Suprapubic skin (tissue), 4 donors: ENCODE results near the gene EIF4E3. TPM values are rescaled to one million over a fixed set of nuclear protein-coding genes. Genes with fewer than 3 reads are reported as not detected.

Source experiments
- DNase-seq, 2 donors: peaks; one replicate each; pipeline ENCODE4 v3.0.0-alpha.2; 2019; ENCODE audit warnings: low spot score in 2 of 2
- H3K27ac ChIP-seq: fragments of 200-600 bp; sonication (generic); one replicate; pipeline ENCODE4 v1.5.1; 2019
- H3K27me3 ChIP-seq: fragments of 200-600 bp; sonication (generic); one replicate; pipeline ENCODE4 v1.5.1; 2019
- H3K36me3 ChIP-seq: fragments of 200-600 bp; sonication (generic); one replicate; pipeline ENCODE4 v1.5.1; 2019
- H3K4me1 ChIP-seq: fragments of 200-600 bp; sonication (generic); one replicate; pipeline ENCODE4 v1.5.1; 2019
- H3K4me3 ChIP-seq: fragments of 200-600 bp; sonication (generic); one replicate; pipeline ENCODE4 v1.5.1; 2019; ENCODE audit warnings: mild to moderate bottlenecking
- H3K9me3 ChIP-seq: fragments of 200-600 bp; sonication (generic); one replicate; pipeline ENCODE4 v1.5.1; 2019
- EP300 ChIP-seq: sonication (generic); formaldehyde crosslinking; IDR thresholded peaks from one replicate; pipeline ENCODE4 v1.6.1; 2017; ENCODE audit warnings: antibody characterized with exemption
- POLR2A ChIP-seq, 2 donors: fragments of 450-650 bp; IDR thresholded peaks; one replicate each; pipeline ENCODE4 v1.6.1; 2017; ENCODE audit warnings: antibody characterized with exemption in 2 of 2, mild to moderate bottlenecking in 2 of 2, moderate library complexity in 2 of 2
- POLR2AphosphoS5 ChIP-seq, 3 donors: sonication (generic); formaldehyde crosslinking; IDR thresholded peaks; one replicate each; pipeline ENCODE4 v1.6.1; 2017; ENCODE audit warnings: antibody characterized with exemption in 3 of 3
- WGBS: methylation state at CpG from one replicate; pipeline ENCODE4 v1.1.5; 2018; 5-methylcytosine and 5-hydroxymethylcytosine counted together
- total RNA-seq, 4 donors: library from RNA; depleted of rRNA; stranded (reverse); fragments of >200 nt; gene quantifications; one replicate each; pipeline ENCODE4 v1.1.0, GENCODE V29; 2016
- TF ChIP-seq, protein P1 (sequence below), 2 donors: fragments of 200-600 bp in 1 of 2; fragments of 450-650 bp in 1 of 2; sonication (generic) in 1 of 2; IDR thresholded peaks; one replicate each; pipeline ENCODE4 v1.5.1; 2016 to 2019; ENCODE audit warnings: antibody characterized with exemption in 2 of 2, mild to moderate bottlenecking in 1 of 2, moderate library complexity in 1 of 2

Gene EIF4E3
- total RNA-seq, 4 donors from 2014 or later = 12.7 to 23.5 (median 16.0) TPM

DNA sequence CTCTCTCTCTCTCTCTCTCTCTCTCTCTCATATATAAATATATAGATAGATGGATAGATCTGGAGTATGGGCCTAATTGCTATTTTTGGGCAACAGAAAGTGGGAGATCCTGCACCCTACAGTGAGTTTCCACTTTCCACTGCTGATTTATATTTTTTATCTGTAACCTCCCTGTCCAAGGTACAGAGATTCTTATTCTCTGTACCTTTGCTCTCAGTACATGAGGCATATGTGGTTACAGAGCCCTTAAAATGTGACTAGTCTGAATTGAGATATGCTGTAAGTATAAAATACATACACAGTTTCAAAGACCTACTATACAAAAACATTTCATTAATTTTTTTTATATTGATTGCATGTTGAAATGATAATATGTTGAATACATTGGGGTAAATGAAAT is 90.5 kb downstream of the EIF4E3 start:
- Histone ChIP-seq H3K27ac (no peak overlapping the region), H3K4me3 (no peak overlapping the region), H3K4me1 (no peaks in the 10 kb centered on the region), H3K9me3 (no peaks in the 10 kb centered on the region), H3K27me3 (no peaks in the 10 kb centered on the region), H3K36me3 (no peaks in the 10 kb centered on the region)
- DNase-seq = no peak
- TF ChIP-seq POLR2AphosphoS5 (IDR thresholded peaks at IDR 0.05) (no peak), EP300 (no peak), POLR2A (IDR thresholded peaks at IDR 0.05) (no peak)
- TF ChIP-seq, protein P1, sequence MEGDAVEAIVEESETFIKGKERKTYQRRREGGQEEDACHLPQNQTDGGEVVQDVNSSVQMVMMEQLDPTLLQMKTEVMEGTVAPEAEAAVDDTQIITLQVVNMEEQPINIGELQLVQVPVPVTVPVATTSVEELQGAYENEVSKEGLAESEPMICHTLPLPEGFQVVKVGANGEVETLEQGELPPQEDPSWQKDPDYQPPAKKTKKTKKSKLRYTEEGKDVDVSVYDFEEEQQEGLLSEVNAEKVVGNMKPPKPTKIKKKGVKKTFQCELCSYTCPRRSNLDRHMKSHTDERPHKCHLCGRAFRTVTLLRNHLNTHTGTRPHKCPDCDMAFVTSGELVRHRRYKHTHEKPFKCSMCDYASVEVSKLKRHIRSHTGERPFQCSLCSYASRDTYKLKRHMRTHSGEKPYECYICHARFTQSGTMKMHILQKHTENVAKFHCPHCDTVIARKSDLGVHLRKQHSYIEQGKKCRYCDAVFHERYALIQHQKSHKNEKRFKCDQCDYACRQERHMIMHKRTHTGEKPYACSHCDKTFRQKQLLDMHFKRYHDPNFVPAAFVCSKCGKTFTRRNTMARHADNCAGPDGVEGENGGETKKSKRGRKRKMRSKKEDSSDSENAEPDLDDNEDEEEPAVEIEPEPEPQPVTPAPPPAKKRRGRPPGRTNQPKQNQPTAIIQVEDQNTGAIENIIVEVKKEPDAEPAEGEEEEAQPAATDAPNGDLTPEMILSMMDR (IDR thresholded peaks at IDR 0.05) = no peak

DNA sequence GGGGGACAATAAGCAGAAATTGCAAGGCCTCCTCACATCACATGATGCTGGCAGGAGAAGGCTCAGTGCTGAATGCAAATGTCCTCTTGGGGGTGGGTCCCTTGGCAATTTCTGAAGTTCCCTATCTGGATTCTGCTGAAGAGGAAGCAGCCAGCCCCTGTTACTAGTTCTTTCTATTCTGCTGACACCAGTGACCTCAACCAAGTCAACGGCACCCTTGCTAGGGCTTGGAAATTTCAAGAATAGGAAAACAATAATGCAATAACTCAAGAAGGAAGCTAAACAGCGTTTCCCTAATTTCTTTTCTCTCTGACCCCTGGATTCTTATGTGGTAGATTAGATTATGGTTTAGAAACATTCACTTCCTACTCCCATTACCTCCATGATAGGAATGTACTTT is 95.5 kb downstream of the EIF4E3 start:
- DNase-seq = peak in 1 of 2 donors; percentile 65
- Histone ChIP-seq H3K36me3 (no peaks in the 10 kb centered on the region), H3K4me1 (peaks cover 5% of the 10 kb centered on the region), H3K9me3 (no peaks in the 10 kb centered on the region), H3K27me3 (no peaks in the 10 kb centered on the region), H3K27ac (peak overlapping the region; percentile 64), H3K4me3 (no peak overlapping the region)
- 76% methylated on average over 2 of the region's 2 CpGs for WGBS
- TF ChIP-seq POLR2AphosphoS5 (IDR thresholded peaks at IDR 0.05) = no peak
- TF ChIP-seq, protein P1 (IDR thresholded peaks at IDR 0.05) = no peak
- no peak for TF ChIP-seq EP300
- TF ChIP-seq POLR2A (IDR thresholded peaks at IDR 0.05) = no peak

DNA sequence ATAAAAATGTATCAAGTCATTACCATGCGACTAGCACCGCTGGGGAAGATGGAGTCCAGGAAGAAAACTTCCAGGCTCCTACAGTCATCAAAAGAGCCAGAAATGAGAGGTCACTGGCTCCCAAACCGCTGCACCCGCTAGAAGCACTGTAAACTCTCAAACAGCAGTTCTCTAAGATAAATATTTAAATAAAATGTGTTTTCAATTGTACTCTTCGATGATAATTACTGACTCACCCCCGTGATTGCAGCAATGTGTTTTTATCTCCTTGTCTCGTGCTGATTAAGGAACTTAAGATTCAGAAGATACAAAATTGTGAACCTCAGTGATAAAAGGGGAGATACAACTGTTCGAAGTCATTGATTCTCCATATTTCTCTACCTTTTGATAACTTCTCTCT is 95.9 kb downstream of the EIF4E3 start:
- TF ChIP-seq POLR2A (IDR thresholded peaks at IDR 0.05) = no peak
- no peak for TF ChIP-seq POLR2AphosphoS5 (IDR thresholded peaks at IDR 0.05)
- TF ChIP-seq, protein P1 (IDR thresholded peaks at IDR 0.05) = no peak
- no peak for TF ChIP-seq EP300
- DNase-seq = peak in 1 of 2 donors; percentile 64
- H3K4me1 ChIP-seq = peaks cover 5% of the 10 kb centered on the region
- WGBS = 48% methylated on average over 8 of the region's 8 CpGs
- H3K27me3 ChIP-seq = no peaks in the 10 kb centered on the region
- H3K9me3 ChIP-seq = no peaks in the 10 kb centered on the region
- H3K4me3 ChIP-seq = no peak overlapping the region
- H3K27ac ChIP-seq = peak overlapping the region; percentile 64
- H3K36me3 ChIP-seq = no peaks in the 10 kb centered on the region

DNA sequence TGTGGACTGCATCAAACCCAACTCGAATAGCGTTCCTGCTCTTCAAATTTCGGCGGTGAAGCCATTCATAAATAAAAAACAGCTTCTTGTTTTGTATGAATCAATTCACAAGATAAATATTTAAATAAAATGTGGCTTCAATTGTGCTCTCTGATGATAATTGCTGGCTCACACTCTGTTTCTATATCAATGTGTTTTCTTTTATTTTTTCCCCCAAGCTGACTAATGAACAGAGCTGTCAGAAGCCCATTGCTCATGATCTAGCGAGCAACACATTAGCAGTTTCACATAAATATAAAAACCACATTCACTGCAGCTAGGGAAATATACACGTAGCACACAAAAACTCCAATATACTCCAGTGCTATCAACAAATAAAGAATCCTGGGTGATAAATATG is 96.7 kb downstream of the EIF4E3 start:
- H3K4me1 ChIP-seq = peaks cover 5% of the 10 kb centered on the region
- TF ChIP-seq, protein P1 (IDR thresholded peaks at IDR 0.05) = no peak
- TF ChIP-seq POLR2AphosphoS5 (IDR thresholded peaks at IDR 0.05) (no peak), POLR2A (IDR thresholded peaks at IDR 0.05) (no peak), EP300 (no peak)
- WGBS = 72% methylated on average over 6 of the region's 6 CpGs
- no peaks in the 10 kb centered on the region for H3K36me3 ChIP-seq
- no peaks in the 10 kb centered on the region for H3K9me3 ChIP-seq
- H3K4me3 ChIP-seq = no peak overlapping the region
- H3K27me3 ChIP-seq = no peaks in the 10 kb centered on the region
- DNase-seq = no peak
- H3K27ac ChIP-seq = no peak overlapping the region

DNA sequence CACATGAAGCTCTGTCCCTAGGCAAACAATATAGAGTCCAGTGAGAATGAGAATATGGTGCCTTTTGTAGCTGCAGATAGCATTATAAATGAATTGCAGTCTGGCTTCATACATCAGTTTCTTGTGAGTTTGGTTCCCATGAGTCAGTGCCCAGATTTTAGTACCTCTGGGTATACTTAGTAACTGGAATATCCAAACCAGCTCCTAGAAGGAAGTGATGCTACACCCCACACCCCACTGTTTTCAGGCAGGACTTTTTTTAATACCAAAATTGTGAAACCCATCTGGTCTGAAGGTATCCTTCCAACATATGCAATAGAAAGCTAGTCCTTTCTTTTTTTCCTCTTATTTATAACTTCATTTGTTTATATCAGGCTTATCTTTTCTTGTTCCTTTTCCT is 99.5 kb downstream of the EIF4E3 start:
- Histone ChIP-seq H3K27ac (no peak overlapping the region), H3K36me3 (no peaks in the 10 kb centered on the region), H3K4me3 (no peak overlapping the region), H3K4me1 (peaks cover 5% of the 10 kb centered on the region), H3K27me3 (no peaks in the 10 kb centered on the region), H3K9me3 (no peaks in the 10 kb centered on the region)
- TF ChIP-seq POLR2AphosphoS5 (IDR thresholded peaks at IDR 0.05) (no peak), EP300 (no peak), POLR2A (IDR thresholded peaks at IDR 0.05) (no peak)
- TF ChIP-seq, protein P1 (IDR thresholded peaks at IDR 0.05) = no peak
- DNase-seq = no peak

Other genes with a start within 250 kb of the EIF4E3 start
- 100 to 1,000 TPM in 1 of 4 donors, 10 to 100 TPM in 3; 49.8 to 157 (median 71.9) TPM for gene FOXP1, start 141.7 kb downstream of the EIF4E3 start, total RNA-seq
- gene GPR27, start 28.5 kb upstream of the EIF4E3 start, total RNA-seq = 1 to 10 TPM; 1.2 to 5.5 (median 3.9) TPM
- not detected for gene PROK2, start 59.7 kb upstream of the EIF4E3 start, total RNA-seq